GM12892 (cell line): ENCODE data around the gene SLC1A3.

ENCODE experiments used
- POLR2A ChIP-seq: IDR thresholded peaks from 2 replicates; pipeline ENCODE4 v1.6.1; 2011; ENCODE audit warnings: low read depth, low read length, control low read depth
- POLR2AphosphoS5 ChIP-seq: IDR thresholded peaks from 2 replicates; pipeline ENCODE4 v1.6.1; 2011; ENCODE audit warnings: low read depth, low read length, control low read depth
- TAF1 ChIP-seq: IDR thresholded peaks from 2 replicates; pipeline ENCODE4 v1.6.1; 2011; ENCODE audit warnings: low read depth, mild to moderate bottlenecking, control low read depth, low read length, borderline replicate concordance

- no peak for TF ChIP-seq POLR2A
- TF ChIP-seq POLR2AphosphoS5: no peak
- no peak for TF ChIP-seq TAF1
Measured at GRCh38 chr5:36637101-36637500, 30.7 kb downstream of the SLC1A3 start.
